GM21526 (cell line): ENCODE measurements around the gene NOPCHAP1.
"Not testable (repeated sequence)": the region's sequence is repeated elsewhere in the genome, so short reads cannot be mapped to it uniquely, and the experiment has no call there.

Experiments
- ATAC-seq: cut with Tn5 transposase; IDR thresholded peaks from one replicate; pipeline ENCODE4 v1.9.1; 2021; ENCODE audit warnings: moderate library complexity; ENCODE audit not compliant: unreplicated experiment, low FRiP score

The NOPCHAP1 gene

DNA sequence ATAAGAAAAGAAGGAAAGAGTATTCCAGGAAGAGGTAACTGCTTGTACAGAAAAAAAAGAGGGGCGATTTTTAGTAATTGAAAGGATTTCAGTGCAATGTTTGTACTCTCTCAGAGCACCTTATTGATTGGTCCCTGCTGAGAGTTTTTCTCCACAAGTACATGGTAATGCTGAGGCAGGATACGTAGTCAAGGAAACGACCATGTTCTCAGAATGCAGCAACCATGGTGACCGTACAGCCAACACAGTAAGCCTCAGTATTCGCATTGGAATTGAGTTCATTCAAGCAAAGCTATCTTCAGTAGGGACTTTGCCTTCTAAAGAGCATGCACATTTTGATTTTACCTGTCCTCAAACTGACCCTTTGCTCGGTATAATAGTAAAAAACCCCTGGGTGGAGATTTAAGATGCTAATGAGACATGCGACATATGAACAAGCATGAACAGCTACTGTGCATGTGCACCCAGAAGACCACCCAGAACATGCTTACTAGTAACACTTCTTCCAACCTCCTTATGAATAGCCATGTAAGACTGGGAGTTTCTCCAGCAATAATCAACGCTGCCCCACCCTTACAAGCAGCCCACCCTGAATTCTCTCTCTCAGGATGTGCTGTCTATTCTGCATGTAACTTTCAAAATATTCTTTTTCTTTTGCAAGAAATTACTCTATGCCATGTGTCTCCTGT is 21.8 kb upstream of the NOPCHAP1 start:
- no peak for ATAC-seq

DNA sequence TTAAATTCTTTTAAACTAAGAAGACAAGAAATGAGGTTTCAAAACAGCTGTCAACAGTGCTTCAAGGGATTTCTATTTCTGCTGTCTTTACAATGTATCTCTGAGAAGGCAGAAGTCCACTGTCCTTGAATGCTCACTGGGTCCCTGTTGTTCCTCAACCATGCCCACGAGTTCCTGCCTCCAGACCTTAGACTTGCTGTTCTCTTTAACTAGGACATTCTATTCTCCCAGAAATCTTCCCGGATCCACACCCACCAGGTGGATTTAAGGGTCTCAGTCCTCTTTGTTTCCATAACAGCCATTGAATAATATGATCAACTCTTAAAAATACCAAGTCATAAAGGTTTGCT is 21.3 kb upstream of the NOPCHAP1 start:
- ATAC-seq: no peak

DNA sequence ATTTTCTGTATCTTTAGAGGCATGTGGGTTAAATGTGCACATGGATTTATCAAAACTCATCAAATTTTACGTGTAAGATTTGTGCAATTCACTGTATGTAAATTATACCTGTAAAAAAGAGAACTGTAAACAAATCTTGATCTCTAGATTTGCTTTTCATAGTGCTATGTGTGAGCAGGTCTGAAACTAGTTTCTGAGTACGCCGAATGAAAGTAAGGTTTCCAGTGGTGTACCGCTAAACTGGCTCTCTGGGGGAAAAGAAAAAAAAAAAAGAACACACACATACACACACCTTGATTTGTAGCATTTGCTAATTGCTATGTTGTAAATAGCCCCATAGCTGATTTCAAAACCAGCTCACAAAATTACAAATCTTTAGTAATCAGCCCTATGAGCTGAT is 19.4 kb upstream of the NOPCHAP1 start:
- ATAC-seq: peak; percentile 78

DNA sequence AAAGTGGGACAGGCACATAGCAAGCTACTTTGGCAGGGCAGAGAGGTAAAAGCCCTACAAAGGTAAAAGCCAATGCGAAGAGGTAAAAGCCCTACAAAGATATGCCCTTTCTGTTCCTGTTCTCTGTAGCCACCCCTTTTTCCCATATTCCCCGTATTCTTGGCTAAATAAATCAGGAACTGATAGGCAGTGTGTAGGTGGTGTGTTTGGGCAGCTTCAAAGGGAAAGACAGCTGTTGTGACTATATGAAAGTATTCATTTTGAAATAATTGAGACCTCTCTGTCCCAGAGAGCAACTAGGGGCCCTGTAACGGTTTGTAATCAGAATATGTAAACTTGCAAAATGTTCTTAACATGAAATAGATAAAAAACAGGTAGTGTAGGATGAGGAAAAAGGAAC is 16.8 kb upstream of the NOPCHAP1 start:
- no peak for ATAC-seq

DNA sequence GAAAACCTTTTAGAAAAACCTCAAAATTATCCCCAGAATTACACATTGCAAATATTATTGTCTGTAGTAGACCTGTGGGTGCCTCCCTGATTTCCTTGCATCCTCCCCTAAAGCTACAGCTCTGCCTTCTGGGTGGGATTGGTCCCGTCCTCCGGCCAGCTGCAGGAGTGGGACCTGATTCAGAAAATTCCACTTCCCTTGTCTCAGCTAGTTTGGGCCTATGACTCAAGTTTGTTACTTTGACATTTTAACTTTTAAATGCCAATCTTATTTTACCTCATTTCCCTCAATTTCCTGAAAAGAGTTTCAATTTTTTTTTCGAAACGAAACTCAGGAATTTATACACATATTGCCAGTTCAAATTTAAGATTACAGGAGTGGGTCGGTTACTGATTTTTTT is 14.8 kb upstream of the NOPCHAP1 start:
- ATAC-seq: no peak

DNA sequence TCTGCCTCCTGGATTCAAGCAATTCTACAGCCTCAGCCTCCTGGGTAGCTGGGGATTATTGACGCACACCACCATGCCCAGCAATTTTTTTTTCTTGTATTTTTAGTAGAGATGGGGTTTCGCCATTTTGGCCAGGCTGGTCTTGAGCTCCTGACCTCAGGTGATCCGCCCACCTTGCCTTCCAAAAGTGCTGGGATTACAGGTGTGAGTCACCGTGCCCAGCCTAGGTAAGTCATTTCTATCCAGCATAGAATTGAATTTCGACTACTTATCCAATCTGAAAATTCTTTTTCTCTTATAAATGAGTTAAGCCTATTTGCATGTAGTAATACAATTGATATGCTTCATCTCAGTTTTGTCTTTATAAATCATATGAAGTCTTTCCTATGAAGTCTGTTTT is 12.9 kb upstream of the NOPCHAP1 start:
- ATAC-seq: no peak

DNA sequence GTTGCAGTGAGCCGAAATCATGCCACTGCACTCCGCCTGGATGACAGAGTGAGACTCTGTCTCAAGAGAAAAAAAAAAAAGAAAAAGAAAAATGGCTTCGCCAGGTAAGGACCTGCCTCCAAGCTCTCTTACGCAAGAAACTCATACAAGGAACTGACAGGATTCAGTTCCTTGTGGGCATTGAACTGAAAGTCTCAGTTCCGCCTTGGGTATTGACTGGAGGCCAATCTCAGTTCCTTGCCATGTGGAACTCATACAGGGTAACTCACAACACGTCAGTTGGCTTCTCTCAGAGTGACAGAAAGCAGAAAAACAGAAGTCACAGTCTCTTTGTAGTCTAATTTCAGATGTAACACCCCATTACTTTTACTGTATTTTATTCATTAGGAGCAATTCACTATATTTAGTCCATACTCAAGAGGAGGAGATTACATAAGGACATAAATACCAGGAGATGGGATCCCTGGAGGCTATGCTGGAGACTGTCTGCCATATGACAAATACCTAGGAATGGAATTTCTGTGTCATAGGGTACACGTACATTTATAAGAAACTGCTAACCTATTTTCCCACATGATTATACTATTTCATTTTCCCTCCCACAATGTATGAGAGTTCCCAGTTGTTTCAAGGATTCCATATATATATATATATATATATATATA is 11.4 kb upstream of the NOPCHAP1 start:
- ATAC-seq: peak; percentile 98

DNA sequence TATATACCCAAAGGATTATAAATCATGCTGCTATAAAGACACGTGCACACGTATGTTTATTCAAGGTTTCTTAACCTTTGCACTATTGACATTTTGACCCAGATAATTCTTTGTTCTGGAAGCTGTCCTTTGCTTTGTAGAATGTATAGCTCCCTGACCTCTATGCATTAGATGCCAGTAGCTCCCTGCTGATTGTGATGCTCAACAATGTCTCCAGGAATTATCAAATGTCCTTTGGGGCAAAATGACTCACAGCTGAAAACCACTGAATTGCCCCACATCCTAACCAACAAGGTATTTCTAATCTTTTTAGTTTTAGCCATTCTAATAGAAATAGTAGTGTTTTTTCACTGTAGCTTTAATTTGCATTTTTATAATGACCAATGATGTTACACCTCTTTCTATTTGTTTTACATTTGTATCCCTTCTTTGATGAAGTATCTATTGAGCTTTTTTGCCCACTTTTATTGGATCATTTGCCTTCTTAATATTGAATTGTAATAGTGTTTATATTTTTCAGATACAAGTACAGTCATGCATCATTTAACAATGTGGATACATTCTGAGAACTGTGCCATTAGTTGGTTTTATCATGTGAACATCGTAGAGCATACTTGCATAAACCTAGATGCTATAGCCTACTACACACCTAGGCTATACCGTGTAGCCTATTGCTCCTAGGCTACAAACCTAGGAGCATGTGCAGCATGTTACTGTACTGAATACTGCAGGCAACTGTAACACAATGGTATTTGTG is 10.4 kb upstream of the NOPCHAP1 start:
- ATAC-seq: no peak

DNA sequence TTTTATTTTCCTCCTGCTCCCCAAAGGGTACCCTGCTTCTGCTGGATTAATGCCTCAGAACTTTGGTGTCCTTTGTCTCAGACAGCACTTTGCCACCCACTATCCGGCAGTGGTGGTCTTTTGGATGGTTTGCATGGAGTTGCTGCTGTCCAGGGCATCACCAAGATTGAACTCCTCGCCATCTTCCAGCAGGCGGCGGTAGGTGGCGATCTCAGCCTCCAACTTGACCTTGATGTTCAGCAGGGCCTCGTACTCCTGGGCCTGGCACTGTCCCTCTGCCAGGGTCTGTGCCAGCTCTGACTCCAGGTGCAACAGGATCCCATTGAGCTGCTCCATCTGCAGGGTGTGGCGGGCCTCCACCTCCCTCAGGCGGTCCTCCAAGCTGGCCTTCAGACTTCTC is 9.4 kb upstream of the NOPCHAP1 start:
- ATAC-seq: no peak

DNA sequence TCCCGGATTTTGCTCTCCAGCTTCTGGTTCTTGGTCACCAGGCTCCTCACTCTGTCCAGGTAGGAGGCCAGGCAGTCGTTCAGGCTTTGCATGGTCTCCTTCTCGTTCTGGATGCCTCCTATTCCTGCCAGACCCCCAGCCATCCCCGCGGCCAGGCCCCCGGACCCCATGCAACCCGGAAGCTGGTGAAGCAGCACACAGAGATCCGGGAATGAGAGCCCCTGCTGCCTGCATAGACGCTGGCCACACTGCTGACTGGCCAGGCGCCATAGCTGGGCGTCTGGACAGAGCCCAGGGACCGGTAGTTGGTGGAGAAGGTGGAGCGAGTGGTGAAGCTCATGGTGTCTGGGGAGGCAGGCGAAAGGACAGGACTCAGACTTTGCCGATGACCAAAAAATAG is 8.4 kb upstream of the NOPCHAP1 start:
- ATAC-seq: not testable (repeated sequence)

DNA sequence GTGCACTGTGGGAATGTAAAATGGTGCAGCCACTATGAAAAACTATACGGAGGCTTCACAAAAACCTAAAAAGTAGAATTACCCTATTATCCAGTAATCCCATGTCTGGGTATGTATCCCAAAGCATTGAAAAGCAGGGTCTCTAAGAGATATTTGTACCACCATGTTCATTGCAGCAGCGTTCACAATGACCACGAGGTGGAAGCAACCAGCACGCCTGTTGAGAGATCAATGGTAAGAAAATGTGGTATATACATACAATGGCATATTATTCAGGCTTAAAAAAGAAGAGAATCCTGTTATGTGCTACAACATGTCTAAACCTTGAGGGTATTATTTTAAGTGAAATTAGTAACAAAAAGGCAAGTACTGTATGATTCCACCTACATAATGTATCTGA is 910 bp upstream of the NOPCHAP1 start:
- no peak for ATAC-seq

DNA sequence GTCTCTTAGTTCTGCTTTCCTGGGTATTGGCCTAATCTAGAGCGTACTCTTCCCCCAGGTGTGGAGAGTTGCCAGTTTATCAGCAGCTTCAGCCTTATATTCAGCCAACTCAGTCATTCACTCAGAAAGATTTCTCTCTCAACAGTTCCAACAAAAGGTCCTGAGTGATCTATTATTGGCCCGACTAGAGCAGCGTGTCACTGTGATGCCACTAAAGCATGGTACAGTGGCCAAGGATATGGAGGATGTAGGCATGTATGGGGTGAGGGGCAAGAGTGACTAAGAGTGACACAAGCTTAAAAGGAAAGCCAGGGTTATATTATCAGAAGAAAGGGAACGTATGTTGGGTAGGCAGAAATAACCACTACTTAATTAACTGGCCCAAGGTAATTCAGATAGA is 4.8 kb downstream of the NOPCHAP1 start:
- ATAC-seq: no peak

DNA sequence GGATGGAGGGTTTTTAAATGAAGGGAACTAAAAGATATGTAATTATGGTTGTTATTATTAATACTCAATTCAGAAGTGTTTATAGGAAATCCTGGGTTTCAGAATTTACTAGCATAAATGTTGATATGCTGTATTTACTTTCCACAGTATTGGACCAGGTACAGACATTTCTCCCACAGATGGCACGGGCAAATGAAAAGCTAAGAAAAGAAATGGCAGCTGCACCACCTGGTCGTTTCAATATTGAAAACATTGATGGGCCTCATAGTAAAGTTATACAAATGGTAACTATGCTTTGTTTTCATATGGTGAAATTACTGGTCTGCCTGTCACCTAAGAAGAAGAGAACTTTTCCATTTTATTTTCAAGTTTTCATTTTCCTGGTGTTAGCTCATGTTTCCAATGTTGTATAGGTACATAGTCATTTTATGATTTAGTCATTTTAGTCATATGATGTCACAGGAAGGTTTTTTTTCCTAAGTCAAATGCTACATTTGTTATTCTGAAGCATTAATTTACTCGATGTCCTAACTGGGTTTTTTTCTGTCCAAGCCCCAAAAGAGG is 5.5 kb downstream of the NOPCHAP1 start:
- no peak for ATAC-seq

DNA sequence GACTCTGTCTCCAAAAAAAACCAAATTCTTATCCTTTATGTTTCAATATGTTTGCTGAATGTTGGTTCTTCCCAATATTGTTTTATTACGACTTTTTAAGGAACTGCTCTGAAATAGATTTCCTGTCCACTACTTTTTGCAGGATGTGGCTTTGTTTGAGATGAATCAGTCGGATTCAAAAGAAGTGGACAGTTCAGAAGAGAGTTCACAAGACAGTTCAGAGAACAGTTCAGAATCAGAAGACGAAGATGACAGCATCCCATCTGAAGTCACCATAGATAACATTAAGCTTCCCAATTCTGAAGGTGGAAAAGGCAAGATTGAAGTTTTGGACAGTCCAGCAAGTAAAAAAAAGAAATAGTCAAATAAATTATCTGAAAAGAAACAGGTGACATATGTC is 8.2 kb downstream of the NOPCHAP1 start:
- no peak for ATAC-seq

DNA sequence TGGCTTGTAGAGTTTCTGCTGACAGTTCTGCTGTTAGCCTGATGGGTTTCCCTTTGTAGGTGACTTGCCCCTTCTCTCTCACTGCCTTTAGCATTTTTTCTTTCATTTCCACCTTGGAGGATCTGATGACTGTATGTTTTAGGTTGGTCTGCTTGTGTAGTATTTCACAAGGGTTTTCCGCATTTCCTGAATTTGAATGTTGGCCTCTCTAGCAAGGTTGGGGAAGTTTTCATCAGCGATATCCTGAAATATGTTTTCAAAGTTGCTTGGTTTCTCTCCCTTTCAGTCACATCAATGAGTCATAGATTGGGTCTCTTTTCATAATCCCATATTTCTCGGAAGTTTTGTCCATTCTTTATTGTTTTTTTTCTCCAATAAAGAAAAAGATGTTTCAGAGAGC is 11.4 kb downstream of the NOPCHAP1 start:
- no peak for ATAC-seq

DNA sequence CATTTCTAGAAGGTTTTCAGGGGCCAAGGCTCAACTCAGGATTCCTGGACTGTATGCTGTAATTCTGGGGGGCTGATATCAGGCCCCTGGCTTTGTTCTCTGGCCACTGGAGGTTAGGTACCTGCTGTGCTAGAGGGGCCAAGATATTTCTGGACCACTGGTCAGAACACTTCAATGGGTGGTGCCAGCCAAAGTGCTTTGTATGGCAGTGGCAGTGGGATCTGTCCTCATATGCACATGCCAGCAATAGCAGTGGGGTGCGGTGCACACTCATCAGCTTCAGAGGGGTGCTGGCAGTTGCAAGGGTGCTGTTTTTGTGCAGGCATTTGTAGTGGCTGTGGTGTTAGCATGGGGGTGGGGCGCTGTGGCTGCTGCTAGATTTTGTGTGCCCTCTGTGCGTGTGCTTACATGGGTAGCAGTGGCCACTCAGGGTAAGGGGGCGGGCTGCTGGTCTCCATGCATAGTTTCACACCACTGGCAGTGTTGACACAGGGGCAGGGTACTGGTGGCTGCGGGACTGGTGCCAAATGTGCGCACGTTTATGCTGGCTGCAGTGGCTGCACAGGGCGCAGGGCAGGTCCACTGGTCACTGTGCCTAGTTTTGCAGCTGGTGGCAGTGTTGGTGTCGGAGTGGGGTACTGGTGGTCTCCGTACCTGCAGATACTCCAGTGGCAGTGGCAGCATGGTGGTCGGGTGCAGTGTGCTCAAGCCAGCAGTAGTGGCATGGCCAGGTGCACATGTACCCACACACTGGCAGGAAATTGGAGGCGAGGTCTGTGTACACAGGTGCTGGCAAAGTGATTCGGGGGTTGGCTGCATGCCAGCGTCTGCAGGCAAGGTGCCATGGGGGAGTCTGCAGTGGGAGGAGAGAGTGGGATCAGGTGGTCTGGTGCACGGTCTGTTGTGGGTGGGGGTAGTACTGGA is 12.6 kb downstream of the NOPCHAP1 start:
- ATAC-seq: no peak

DNA sequence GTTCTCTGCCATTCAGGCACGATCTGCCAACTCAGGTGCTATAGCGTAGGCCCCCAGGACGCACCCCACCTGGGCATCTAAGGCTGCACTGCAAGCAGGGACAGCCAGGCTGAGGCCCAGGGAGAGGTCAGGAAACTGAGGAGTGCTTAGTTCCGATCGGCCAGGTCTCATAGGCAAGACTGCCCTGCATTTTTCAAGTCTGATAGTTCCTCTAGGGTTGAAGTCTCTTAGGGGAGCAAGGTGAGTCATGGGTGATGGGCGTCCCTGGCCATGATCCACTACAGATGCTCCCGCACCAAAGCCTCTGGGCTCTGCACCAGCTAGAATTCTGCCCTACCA is 13.2 kb downstream of the NOPCHAP1 start:
- ATAC-seq: no peak

DNA sequence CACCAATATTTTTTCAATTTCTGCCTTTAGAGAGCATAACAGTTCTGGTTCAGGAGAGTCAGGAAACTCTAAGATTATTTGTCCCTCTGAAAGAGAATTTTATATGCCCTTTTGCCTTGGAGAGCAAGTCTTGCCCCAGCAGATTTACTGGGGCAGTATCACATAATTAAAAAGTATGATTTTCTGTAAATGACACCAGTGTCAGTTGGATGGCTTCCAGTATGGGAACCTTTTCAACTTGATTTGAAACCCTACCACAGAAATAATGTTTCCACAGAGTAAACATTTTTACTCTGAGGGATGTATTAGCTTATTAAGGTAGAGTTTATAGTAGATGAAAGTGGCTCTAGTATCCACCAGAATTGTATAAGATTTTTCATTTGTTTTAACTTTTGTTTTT is 15.4 kb downstream of the NOPCHAP1 start:
- ATAC-seq: no peak

DNA sequence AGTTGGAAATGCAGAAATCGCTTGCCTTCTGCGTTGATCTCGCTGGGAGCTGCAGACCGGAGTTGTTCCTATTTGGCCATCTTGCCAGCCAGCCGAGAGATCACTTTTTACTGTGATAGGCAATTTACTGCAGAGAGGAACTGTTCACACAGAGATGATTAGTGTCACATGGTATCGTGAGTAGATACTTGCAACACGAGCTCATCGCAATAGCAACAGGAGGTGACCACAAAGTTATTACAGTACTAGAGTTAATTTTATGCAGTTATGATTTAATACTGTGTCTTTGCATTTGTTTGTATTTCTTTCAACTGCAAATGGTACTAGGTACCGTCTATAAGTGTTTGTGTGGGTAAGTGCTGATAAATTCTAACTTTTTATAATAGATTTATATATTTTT is 27.8 kb downstream of the NOPCHAP1 start:
- no peak for ATAC-seq

DNA sequence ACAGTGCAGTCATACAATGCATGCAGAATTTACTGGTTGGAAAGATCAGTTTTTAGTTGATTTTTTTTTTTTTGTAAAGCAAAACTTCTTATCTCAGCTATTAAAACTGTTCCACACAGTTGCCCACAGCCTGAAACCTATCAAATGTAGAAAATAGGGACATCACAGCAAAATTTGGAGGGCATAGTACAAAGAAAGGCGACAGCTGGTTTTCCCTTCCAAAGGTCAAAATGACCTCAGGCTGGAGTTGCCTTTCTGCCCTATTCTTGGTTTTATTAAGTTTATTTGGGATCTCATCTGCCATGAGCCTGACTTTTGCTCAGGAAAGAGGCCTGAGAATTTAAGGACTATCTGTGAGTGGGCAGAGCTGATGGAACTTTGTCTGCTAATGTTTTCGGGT is 28.5 kb downstream of the NOPCHAP1 start:
- ATAC-seq: no peak

DNA sequence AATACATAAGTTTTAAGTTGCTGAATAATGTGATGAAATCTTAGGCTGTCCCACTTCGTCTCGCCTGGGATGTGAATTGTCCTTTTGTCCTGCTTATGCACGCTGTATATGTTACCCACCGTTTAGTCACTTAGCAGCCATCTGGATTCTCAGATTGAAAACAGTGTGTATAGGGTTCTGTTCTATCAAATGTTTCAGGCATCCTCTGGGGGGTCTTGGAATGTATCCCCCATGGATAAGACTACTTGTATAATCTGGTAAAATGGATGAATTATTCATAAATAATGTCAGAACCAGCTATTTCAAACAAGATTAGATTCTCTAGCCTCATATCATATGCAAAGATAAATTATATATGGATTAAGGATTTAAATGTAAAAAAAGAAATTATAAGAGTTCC is 29.4 kb downstream of the NOPCHAP1 start:
- ATAC-seq: no peak
